ENCODE data around the gene PGGT1B. TPM values are rescaled to one million over a fixed set of nuclear protein-coding genes. Genes with fewer than 3 reads are reported as not detected.
A peak's percentile ranks its signal among the peaks of the same experiment; 100 is the strongest.

PGGT1B gene
- total RNA-seq (2021; fragmentation: NEBNext Ultra II Directional; extraction: Animal tissue kit (Norgen Biotek cat#: 25700)) (43.1 and 43.3 TPM in 2 replicates), polyA plus RNA-seq (2011; rRNA removed) (1.9 and 2.3 TPM in 2 replicates), polyA minus RNA-seq (2011; rRNA and poly(A)+ RNA removed) (17.0 TPM in 2 replicates)
- 1.2 TPM for polyA plus RNA-seq (2011; cell fraction: cytosol; rRNA removed)
- polyA plus RNA-seq (2011; cell fraction: nucleus; rRNA removed), result 2.8 TPM
- polyA plus RNA-seq (2012, experiment 1 of 2), result 15.2 to 28.7 TPM (median 18.3 TPM) in 4 replicates
- 1.0 TPM for polyA plus RNA-seq (2012, experiment 2 of 2)
- 7.3 TPM for polyA plus RNA-seq (2013, experiment 1 of 2)
- 7.5 TPM for polyA plus RNA-seq (2013, experiment 2 of 2)
- 7.4 TPM for polyA minus RNA-seq (2011; cell fraction: cytosol; rRNA and poly(A)+ RNA removed)
- polyA minus RNA-seq (2011; cell fraction: nucleus; rRNA and poly(A)+ RNA removed), result 31.3 TPM
- long read RNA-seq, experiment 1, full-length matches to known transcripts, result 7 of 17 reads
- long read RNA-seq, experiment 1, partial matches to known transcripts, result 4 of 17 reads
- long read RNA-seq, experiment 1, other reads (novel, unspliced or antisense), result 6 of 17 reads
- long read RNA-seq, experiment 2, full-length matches to known transcripts, result 11 of 17 reads
- long read RNA-seq, experiment 2, partial matches to known transcripts, result 3 of 17 reads
- long read RNA-seq, experiment 2, other reads (novel, unspliced or antisense), result 3 of 17 reads

- H3K14ac ChIP-seq (ENCODE audit: insufficient read length), result no peak within 1 kb of the TSS
- peaks cover 0 to 4% (median 0%) of the 10 kb centered on the region in 4 experiments; a peak in 3 of 7 replicates for H3K4me1 ChIP-seq (replicated peaks in 1 of 4; ENCODE audit: control insufficient read depth in 3 of 4, insufficient read depth in 4 of 4, low read length in 3 of 4)
- H3K4me2 ChIP-seq (ENCODE audit: insufficient read depth in 1 of 2, low read depth in 2 of 2, low read length in 2 of 2), result peak within 1 kb of the TSS; percentile 85 to 99
- H3K56ac ChIP-seq (replicated peaks; ENCODE audit: insufficient read length, low read depth, low read length), result no peak within 1 kb of the TSS
- H3K79me1 ChIP-seq (ENCODE audit: low read depth, low read length), result 0 out of 2 replicates have a peak, but pooled peaks cover 2% of the 10 kb centered on the region
- peaks cover 10% of the 10 kb centered on the region for H3K23me2 ChIP-seq (ENCODE audit: low read depth, low read length)
- H2BK5ac ChIP-seq (ENCODE audit: low read depth, low read length), result peak within 1 kb of the TSS; percentile 67; the same call in 1 of the 2 replicates
- H3K9ac ChIP-seq (replicated peaks in 1 of 4; ENCODE audit: extremely low read depth in 1 of 4, low read depth in 3 of 4, low read length in 3 of 4), result peak within 1 kb of the TSS; percentile 83 to 96 (median 84)
- H3K36me3 ChIP-seq (ENCODE audit: control insufficient read depth in 2 of 4, insufficient read depth in 4 of 4, low read length in 3 of 4), result peaks cover 0 to 11% (median 4%) of the 10 kb centered on the region in 4 experiments; a peak in 2 of 8 replicates
- no peaks in the 10 kb centered on the region for H4K20me1 ChIP-seq (replicated peaks in 1 of 2; ENCODE audit: control insufficient read depth in 1 of 2, insufficient read depth in 2 of 2, low read length in 2 of 2)
- no peaks in the 10 kb centered on the region for H3K27me3 ChIP-seq (replicated peaks in 1 of 4; ENCODE audit: control insufficient read depth in 3 of 4, extremely low read depth in 1 of 4, insufficient read depth in 3 of 4, low read length in 3 of 4)
- no peak within 1 kb of the TSS for H2BK120ac ChIP-seq (replicated peaks; ENCODE audit: low read depth, low read length)
- H2BK15ac ChIP-seq (ENCODE audit: low read length), result no peak within 1 kb of the TSS
- no peak within 1 kb of the TSS; the same call in 1 of the 2 replicates for H2BK12ac ChIP-seq (ENCODE audit: low read depth, low read length)
- POLR2A ChIA-PET (ENCODE audit: partially characterized antibody), result interaction anchor here (0.6 to 3.0 kb wide), 6 partner anchors 9 to 167 kb away, joined by 3 to 11 read pairs (median 6); partner anchors contain the start of genes CCDC112 and TRIM36
- H2AFZ ChIP-seq (ENCODE audit: low read length), result peak within 1 kb of the TSS; percentile 93
- peak within 1 kb of the TSS; percentile 92 to 100 (median 94) for H3K4me3 ChIP-seq (ENCODE audit: extremely low read depth in 1 of 4, insufficient read depth in 2 of 4, low read depth in 3 of 4, low read length in 4 of 4)
- H3K27ac ChIP-seq (ENCODE audit: low read depth, low read length), result peak within 1 kb of the TSS; percentile 76
- no peaks in the 10 kb centered on the region for H3K9me3 ChIP-seq (ENCODE audit: insufficient read depth in 2 of 2, low read depth in 1 of 2, low read length in 1 of 2)
- H4K5ac ChIP-seq (ENCODE audit: insufficient read length, low read depth, low read length), result peak within 1 kb of the TSS; percentile 91
- H2AK5ac ChIP-seq (ENCODE audit: low read depth, low read length), result no peak within 1 kb of the TSS
- CTCF ChIA-PET (ENCODE audit: partially characterized antibody), result interaction anchor here (1.1 to 2.0 kb wide), 5 partner anchors 10 to 165 kb away, joined by 3 to 6 read pairs (median 3); no protein-coding TSS in a partner anchor
- DNase-seq (ENCODE audit: low read depth in 1 of 2, low spot score in 2 of 2), result peak; percentile 44 to 86
- 1% methylated on average over 45 of the region's 50 CpGs; no CpG with 5 or more reads in 1 of the 2 experiments for WGBS, 2 experiments (ENCODE audit: extremely low coverage in 1 of 2, insufficient coverage in 1 of 2, insufficient read length in 1 of 2, insufficient replicate concordance in 2 of 2, low coverage in 1 of 2, low lambda C conversion rate in 2 of 2, missing lambda C conversion rate in 1 of 2)
- H2BK20ac ChIP-seq (ENCODE audit: low read length), result no peak within 1 kb of the TSS
- peak within 1 kb of the TSS; percentile 88; the same call in 1 of the 2 replicates for H3K18ac ChIP-seq (ENCODE audit: extremely low read depth, low read length)
- H4K91ac ChIP-seq (replicated peaks; ENCODE audit: insufficient read length, low read length), result peak within 1 kb of the TSS; percentile 47
- FAIRE-seq, result no peak
- peaks cover 9 to 46% of the 10 kb centered on the region in 2 experiments; a peak in 3 of 4 replicates for H3K79me2 ChIP-seq (ENCODE audit: control insufficient read depth in 1 of 2, insufficient read depth in 2 of 2, low read length in 2 of 2)
- peak within 1 kb of the TSS; percentile 76 for H4K8ac ChIP-seq (ENCODE audit: extremely low read depth, insufficient read depth, low read length)
- no peak within 1 kb of the TSS for H3K4ac ChIP-seq (replicated peaks; ENCODE audit: insufficient read length, low read depth, low read length)
- H3K23ac ChIP-seq (ENCODE audit: insufficient read length), result no peak within 1 kb of the TSS
- TF ChIP-seq SIN3A (conservative IDR thresholded peaks at IDR 0.05 in 1 of 2, IDR thresholded peaks at IDR 0.05 in 1 of 2; ENCODE audit: low read depth in 1 of 2, low read length in 2 of 2), result peak; percentile 32 to 66; a peak in 1 of 4 replicates
- peak; percentile 65; the same call in 1 of the 2 replicates for TF ChIP-seq CREB1 (IDR thresholded peaks at IDR 0.05)
- TF ChIP-seq POU5F1 (IDR thresholded peaks at IDR 0.05; ENCODE audit: low read depth, low read length), result no peak
- peak; percentile 64 for TF ChIP-seq TBP (IDR thresholded peaks at IDR 0.05; ENCODE audit: low read depth, low read length)
- TF ChIP-seq BACH1 (IDR thresholded peaks at IDR 0.05; ENCODE audit: low read length), result no peak
- no peak for TF ChIP-seq RNF2 (IDR thresholded peaks at IDR 0.05; ENCODE audit: borderline replicate concordance, low read depth, low read length, missing control alignments, poor library complexity, severe bottlenecking)
- TF ChIP-seq RBBP5 (IDR thresholded peaks at IDR 0.05; ENCODE audit: borderline replicate concordance, low read depth, low read length), result peak; percentile 59; the same call in 1 of the 2 replicates
These were observed at the start of gene PGGT1B for GRCh38 chr5:115262321-115263077. TSS of gene PGGT1B (minus strand) at chr5:115262877. CDS start at chr5:115262851, 26 bp downstream.

Data from H1 (cell line).